ENCODE results near the gene PBX1. TPM values are rescaled to one million over a fixed set of nuclear protein-coding genes. Genes with fewer than 3 reads are reported as not detected.
A peak's percentile ranks its signal among the peaks of the same experiment; 100 is the strongest.

PBX1 gene
- total RNA-seq, 1 experiment from 2014 or later = 102 TPM

DNA sequence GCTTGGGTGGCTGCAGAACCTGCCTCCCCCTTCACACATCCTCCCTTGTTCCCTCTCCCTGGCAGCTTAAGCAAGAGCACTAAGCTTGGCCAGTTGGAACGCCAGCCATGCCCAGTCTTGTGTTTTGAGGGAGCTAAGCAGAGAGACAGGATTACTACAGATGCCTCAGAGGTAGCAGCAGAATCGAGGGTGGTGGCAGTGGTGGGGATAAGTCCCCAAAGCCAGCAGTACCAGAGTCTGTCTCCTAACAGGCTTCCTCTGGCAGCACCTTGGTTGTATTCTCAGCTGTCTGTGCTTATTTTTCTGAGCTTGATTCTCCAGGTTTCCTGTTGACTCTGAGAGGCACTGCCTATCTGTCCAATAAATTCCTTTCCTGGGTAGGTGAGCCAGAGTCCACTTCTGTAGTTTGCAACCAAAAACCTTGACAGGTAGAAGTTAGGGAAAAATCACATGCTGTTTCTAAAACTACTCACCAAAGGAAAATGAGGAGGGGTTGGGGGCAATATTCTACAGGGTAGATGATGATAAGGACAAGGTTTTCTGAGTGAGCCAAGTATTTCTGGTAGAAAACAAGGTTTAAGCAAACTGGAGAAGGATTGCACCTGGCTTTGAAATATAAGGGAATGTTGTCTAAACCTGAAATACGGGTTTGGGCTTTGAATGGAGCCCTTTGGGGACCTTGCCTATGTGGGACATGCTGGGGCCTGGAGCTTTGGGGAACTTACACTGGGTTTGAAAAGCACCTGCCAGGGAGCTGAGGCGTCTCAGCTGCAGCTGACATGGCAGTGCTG, 100.8 kb downstream of the PBX1 start:
- peaks cover 5% of the 10 kb centered on the region; the same call in 1 of the 2 replicates for H3K36me3 Mint-ChIP-seq
- H3K9me3 Mint-ChIP-seq = no peaks in the 10 kb centered on the region
- peak overlapping the region; percentile 87 for H3K27ac Mint-ChIP-seq
- DNase-seq (ENCODE audit: low spot score) = peak; percentile 39
- H3K27me3 Mint-ChIP-seq (ENCODE audit: low read depth) = no peaks in the 10 kb centered on the region
- H3K4me1 Mint-ChIP-seq = peaks cover 53% of the 10 kb centered on the region
- peak overlapping the region; percentile 6; the same call in 1 of the 2 replicates for H3K4me3 Mint-ChIP-seq
- ChIA-PET CTCF (interaction anchor here (1.2 to 3.4 kb wide), 5 partner anchors 12 to 58 kb away, joined by 3 to 24 read pairs (median 6); no protein-coding TSS in a partner anchor), POLR2A (no interaction called here)
- ATAC-seq = peak; percentile 76
- TF ChIP-seq JUN (CRISPR knock-in tag; IDR thresholded peaks at IDR 0.05) (no peak), ZNF232 (CRISPR knock-in tag; IDR thresholded peaks at IDR 0.05) (no peak), FOXJ3 (CRISPR knock-in tag; IDR thresholded peaks at IDR 0.05; ENCODE audit: borderline replicate concordance) (no peak), ZNF671 (CRISPR knock-in tag; IDR thresholded peaks at IDR 0.05) (no peak), PREB (CRISPR knock-in tag; IDR thresholded peaks at IDR 0.05; ENCODE audit: borderline replicate concordance) (no peak), ZBTB21 (CRISPR knock-in tag; IDR thresholded peaks at IDR 0.05; ENCODE audit: borderline replicate concordance) (no peak), STAT6 (CRISPR knock-in tag; conservative IDR thresholded peaks at IDR 0.05; ENCODE audit: low read depth) (no peak)
- TF ChIP-seq, protein P1, sequence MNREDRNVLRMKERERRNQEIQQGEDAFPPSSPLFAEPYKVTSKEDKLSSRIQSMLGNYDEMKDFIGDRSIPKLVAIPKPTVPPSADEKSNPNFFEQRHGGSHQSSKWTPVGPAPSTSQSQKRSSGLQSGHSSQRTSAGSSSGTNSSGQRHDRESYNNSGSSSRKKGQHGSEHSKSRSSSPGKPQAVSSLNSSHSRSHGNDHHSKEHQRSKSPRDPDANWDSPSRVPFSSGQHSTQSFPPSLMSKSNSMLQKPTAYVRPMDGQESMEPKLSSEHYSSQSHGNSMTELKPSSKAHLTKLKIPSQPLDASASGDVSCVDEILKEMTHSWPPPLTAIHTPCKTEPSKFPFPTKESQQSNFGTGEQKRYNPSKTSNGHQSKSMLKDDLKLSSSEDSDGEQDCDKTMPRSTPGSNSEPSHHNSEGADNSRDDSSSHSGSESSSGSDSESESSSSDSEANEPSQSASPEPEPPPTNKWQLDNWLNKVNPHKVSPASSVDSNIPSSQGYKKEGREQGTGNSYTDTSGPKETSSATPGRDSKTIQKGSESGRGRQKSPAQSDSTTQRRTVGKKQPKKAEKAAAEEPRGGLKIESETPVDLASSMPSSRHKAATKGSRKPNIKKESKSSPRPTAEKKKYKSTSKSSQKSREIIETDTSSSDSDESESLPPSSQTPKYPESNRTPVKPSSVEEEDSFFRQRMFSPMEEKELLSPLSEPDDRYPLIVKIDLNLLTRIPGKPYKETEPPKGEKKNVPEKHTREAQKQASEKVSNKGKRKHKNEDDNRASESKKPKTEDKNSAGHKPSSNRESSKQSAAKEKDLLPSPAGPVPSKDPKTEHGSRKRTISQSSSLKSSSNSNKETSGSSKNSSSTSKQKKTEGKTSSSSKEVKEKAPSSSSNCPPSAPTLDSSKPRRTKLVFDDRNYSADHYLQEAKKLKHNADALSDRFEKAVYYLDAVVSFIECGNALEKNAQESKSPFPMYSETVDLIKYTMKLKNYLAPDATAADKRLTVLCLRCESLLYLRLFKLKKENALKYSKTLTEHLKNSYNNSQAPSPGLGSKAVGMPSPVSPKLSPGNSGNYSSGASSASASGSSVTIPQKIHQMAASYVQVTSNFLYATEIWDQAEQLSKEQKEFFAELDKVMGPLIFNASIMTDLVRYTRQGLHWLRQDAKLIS (CRISPR knock-in tag; IDR thresholded peaks at IDR 0.05; ENCODE audit: borderline replicate concordance) = no peak
- TF ChIP-seq, protein P2, sequence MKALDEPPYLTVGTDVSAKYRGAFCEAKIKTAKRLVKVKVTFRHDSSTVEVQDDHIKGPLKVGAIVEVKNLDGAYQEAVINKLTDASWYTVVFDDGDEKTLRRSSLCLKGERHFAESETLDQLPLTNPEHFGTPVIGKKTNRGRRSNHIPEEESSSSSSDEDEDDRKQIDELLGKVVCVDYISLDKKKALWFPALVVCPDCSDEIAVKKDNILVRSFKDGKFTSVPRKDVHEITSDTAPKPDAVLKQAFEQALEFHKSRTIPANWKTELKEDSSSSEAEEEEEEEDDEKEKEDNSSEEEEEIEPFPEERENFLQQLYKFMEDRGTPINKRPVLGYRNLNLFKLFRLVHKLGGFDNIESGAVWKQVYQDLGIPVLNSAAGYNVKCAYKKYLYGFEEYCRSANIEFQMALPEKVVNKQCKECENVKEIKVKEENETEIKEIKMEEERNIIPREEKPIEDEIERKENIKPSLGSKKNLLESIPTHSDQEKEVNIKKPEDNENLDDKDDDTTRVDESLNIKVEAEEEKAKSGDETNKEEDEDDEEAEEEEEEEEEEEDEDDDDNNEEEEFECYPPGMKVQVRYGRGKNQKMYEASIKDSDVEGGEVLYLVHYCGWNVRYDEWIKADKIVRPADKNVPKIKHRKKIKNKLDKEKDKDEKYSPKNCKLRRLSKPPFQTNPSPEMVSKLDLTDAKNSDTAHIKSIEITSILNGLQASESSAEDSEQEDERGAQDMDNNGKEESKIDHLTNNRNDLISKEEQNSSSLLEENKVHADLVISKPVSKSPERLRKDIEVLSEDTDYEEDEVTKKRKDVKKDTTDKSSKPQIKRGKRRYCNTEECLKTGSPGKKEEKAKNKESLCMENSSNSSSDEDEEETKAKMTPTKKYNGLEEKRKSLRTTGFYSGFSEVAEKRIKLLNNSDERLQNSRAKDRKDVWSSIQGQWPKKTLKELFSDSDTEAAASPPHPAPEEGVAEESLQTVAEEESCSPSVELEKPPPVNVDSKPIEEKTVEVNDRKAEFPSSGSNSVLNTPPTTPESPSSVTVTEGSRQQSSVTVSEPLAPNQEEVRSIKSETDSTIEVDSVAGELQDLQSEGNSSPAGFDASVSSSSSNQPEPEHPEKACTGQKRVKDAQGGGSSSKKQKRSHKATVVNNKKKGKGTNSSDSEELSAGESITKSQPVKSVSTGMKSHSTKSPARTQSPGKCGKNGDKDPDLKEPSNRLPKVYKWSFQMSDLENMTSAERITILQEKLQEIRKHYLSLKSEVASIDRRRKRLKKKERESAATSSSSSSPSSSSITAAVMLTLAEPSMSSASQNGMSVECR (CRISPR knock-in tag; IDR thresholded peaks at IDR 0.05; ENCODE audit: borderline replicate concordance) = no peak
- TF ChIP-seq, protein P3, sequence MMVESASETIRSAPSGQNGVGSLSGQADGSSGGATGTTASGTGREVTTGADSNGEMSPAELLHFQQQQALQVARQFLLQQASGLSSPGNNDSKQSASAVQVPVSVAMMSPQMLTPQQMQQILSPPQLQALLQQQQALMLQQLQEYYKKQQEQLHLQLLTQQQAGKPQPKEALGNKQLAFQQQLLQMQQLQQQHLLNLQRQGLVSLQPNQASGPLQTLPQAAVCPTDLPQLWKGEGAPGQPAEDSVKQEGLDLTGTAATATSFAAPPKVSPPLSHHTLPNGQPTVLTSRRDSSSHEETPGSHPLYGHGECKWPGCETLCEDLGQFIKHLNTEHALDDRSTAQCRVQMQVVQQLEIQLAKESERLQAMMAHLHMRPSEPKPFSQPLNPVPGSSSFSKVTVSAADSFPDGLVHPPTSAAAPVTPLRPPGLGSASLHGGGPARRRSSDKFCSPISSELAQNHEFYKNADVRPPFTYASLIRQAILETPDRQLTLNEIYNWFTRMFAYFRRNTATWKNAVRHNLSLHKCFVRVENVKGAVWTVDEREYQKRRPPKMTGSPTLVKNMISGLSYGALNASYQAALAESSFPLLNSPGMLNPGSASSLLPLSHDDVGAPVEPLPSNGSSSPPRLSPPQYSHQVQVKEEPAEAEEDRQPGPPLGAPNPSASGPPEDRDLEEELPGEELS (CRISPR knock-in tag; IDR thresholded peaks at IDR 0.05) = no peak
- TF ChIP-seq, protein P4, sequence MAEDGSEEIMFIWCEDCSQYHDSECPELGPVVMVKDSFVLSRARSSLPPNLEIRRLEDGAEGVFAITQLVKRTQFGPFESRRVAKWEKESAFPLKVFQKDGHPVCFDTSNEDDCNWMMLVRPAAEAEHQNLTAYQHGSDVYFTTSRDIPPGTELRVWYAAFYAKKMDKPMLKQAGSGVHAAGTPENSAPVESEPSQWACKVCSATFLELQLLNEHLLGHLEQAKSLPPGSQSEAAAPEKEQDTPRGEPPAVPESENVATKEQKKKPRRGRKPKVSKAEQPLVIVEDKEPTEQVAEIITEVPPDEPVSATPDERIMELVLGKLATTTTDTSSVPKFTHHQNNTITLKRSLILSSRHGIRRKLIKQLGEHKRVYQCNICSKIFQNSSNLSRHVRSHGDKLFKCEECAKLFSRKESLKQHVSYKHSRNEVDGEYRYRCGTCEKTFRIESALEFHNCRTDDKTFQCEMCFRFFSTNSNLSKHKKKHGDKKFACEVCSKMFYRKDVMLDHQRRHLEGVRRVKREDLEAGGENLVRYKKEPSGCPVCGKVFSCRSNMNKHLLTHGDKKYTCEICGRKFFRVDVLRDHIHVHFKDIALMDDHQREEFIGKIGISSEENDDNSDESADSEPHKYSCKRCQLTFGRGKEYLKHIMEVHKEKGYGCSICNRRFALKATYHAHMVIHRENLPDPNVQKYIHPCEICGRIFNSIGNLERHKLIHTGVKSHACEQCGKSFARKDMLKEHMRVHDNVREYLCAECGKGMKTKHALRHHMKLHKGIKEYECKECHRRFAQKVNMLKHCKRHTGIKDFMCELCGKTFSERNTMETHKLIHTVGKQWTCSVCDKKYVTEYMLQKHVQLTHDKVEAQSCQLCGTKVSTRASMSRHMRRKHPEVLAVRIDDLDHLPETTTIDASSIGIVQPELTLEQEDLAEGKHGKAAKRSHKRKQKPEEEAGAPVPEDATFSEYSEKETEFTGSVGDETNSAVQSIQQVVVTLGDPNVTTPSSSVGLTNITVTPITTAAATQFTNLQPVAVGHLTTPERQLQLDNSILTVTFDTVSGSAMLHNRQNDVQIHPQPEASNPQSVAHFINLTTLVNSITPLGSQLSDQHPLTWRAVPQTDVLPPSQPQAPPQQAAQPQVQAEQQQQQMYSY (CRISPR knock-in tag; IDR thresholded peaks at IDR 0.05) = no peak
